ENCODE data around the gene OR8B4.
"Not testable (repeated sequence)": the region's sequence is repeated elsewhere in the genome, so short reads cannot be mapped to it uniquely, and the experiment has no call there.

The OR8B4 gene

DNA sequence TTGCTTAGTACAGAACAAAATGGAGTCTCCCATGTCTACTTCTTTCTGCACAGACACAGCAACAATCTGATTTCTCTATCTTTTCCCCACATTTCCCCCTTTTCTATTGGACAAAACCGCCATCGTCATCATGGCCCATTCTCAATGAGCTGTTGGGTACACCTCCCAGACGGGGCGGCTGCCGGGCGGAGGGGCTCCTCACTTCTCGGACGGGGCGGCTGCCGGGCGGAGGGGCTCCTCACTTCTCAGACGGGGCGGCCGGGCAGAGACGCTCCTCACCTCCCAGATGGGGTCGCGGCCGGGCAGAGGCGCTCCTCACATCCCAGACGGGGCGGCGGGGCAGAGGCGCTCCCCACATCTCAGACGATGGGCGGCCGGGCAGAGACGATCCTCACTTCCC lies 21.5 kb downstream of the OR8B4 start:
- DNase-seq, result not testable (repeated sequence)

- DNase-seq, result no peak
Observed at GRCh38 chr11:124402326-124402922, 22.2 kb downstream of the OR8B4 start.

DNA sequence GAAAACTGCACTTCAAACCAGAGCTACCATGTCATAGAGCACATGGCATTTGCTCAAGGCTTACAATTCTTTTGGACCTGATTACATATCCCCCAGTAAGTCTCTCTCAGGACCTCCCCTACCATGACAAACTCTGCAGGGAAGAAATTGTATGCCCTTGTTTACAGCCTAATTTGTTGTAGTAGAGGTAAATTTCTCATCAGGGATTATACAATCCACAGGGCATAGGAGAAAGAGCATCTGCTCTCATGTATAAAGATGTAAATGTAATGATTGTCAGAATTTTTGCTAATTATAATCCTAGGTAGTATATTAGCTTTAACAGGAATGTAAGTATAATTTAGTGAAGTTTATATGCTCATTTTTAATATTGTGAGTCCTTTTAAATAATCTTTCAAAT lies 25.7 kb downstream of the OR8B4 start, which contains the start of gene OR8B3:
Gene OR8B3 (minus strand): TSS at position 101 of the 400 bp plus-strand sequence. CDS start 1,673 bp downstream, outside the sequence.
- no peak for DNase-seq

DNA sequence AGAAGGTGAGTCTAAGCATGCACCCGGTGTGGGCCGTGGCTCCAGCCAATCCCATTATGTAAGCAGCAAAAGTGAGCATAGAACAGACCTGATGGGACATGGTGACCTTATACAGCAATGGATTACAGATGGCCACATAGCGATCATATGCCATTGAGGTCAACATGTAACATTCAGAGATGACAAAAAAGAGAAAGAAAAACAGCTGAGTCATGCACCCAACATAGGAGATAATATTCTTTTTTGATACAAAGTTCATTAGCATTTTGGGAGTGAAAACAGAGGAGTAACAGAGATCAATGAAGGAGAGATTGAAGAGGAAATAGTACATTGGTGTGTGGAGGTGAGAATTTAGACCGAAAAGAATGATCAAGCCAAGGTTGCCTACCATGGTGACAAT lies 27.8 kb downstream of the OR8B4 start:
- not testable (repeated sequence) for DNase-seq

DNA sequence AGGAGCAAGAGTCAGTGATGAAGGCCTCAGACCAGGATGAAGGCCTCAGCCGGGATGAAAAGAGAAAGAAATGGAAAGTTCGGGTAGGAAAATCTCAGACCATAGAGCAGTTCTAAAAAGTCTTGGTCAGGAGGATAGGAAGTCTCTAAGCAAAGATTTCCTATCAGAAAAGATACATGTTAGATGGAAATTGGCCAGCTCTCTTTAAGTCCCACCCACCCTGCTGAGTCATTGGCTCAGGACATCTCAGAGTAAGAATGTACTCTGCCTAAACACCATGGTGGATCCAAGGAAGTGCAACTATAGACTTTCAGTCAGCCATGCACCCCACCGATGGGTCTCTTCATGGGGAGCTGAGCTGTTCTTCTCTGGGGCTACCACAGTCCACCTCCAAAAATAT lies 30.3 kb downstream of the OR8B4 start:
- DNase-seq, result no peak

- no peak for DNase-seq
Observed at GRCh38 chr11:124384399-124384798, 40.3 kb downstream of the OR8B4 start, which contains the start of gene OR8B2. OR8B2 (minus strand) TSS chr11:124384499; CDS start chr11:124383343, 1,156 bp downstream.

DNA sequence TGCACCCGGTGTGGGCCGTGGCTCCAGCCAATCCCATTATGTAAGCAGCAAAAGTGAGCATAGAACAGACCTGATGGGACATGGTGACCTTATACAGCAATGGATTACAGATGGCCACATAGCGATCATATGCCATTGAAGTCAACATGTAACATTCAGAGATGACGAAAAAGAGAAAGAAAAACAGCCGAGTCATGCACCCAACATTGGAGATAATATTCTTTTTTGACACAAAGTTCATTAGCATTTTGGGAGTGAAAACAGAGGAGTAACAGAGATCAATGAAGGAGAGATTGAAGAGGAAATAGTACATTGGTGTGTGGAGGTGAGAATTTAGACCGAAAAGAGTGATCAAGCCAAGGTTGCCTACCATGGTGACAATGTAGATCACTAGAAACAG lies 41.8 kb downstream of the OR8B4 start:
- not testable (repeated sequence) for DNase-seq

DNA sequence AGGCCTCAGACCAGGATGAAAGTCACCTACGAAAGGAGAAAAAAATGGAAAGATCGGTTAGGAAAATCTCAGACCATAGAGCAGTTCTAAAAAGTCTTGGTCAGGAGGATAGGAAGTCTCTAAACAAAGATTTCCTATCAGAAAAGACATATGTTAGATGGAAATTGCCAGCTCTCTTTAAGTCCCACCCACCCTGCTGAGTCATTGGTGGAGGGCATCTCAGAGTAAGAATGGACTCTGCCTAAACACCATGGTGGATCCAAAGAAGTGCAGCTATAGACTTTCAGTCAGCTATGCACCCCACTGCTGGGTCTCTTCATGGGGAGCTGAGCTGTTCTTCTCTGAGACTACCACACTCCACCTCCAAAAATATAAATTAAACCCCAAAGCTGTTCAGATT lies 44.1 kb downstream of the OR8B4 start:
- no peak for DNase-seq

GRCh38 chr11:124376280-124376679 lies 48.4 kb downstream of the OR8B4 start:
- DNase-seq, result no peak
